NK-92 treated with Interleukin-12 subunit alpha and Interleukin-12 subunit beta, amount 100 ng/mL, for 24 hours (cell line): Measurements from ENCODE around the gene MGMT.

Experiments
- DNase-seq: peaks from one replicate; lab custom pipeline; 2025; lab: John Stamatoyannopoulos, UW

The MGMT gene

DNA sequence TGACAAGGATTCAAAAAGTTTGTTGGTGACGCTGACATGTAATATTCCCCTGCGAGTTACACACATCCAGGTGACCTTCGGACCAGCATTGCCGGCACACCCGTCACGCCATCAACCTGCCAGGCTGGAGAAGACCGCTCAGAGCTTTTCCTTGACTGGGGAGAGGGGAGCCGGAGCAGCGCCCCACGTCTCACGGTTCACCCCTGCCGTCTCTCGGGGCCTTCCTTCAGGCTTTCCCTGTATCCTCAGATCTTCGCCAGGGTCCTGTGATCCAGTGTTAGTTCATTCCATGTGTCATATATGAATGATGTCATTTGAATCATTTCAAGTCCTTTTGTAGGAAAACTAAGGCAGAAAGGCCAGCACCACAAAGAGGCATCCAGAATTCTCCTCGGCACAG lies 127.8 kb downstream of the MGMT start:
- DNase-seq: no peak

DNA sequence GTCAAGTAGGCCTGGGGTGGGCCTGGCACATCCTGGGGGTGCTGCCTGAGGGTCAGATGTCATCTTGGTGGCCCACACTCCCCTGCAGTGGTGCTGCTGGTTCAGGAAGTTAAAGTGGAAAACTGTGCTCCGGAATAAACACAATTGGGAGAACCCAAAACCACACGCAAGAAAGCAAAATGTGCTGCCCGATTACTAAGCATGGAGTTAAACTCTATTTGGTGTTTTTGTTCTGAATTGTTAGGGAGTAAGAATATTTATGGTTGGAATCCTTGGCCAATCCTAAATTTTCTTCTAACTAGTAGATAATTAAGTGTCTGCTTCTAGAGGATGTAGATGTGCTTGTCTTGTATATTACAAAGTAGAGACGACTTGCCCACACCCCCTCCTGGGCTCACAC lies 131.4 kb downstream of the MGMT start:
- DNase-seq: no peak

DNA sequence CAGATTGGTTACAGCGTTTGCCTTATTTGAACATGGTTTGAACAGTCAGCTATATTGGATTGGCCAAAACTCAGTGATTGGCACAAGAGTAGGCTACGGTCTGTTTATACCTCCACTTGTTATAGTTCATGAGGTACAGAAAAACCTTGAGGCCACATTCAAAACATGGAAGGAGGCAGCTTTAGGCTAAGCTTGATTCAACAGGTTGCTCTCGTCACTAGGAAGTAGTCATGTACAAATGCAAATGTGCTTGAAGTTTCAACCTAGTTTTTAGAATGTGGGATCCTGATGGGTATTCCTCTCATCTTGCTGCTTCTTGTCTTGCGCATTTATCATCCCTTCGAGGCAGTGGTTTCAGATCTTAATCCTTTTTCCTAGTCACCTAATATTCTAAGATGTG lies 132.1 kb downstream of the MGMT start:
- DNase-seq: no peak

DNA sequence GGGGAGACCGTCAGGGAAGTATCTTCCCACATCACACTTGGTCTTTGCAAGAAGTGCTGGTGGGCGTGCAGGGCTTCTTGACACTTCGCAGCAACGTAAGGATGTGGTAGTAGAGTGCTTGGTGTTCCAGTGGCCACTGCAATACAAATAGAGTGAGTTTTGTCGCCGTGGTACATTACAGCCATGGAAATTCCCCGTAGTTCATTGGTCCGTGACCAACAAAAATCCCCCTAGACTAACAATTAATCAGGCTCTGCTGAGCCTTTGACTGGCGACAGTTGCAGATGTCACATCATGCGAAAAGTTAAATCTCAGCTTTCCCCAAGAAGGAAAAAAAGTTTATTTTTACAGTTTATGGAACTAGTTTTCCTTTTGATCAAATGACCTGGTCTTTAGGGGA lies 134.7 kb downstream of the MGMT start:
- no peak for DNase-seq

DNA sequence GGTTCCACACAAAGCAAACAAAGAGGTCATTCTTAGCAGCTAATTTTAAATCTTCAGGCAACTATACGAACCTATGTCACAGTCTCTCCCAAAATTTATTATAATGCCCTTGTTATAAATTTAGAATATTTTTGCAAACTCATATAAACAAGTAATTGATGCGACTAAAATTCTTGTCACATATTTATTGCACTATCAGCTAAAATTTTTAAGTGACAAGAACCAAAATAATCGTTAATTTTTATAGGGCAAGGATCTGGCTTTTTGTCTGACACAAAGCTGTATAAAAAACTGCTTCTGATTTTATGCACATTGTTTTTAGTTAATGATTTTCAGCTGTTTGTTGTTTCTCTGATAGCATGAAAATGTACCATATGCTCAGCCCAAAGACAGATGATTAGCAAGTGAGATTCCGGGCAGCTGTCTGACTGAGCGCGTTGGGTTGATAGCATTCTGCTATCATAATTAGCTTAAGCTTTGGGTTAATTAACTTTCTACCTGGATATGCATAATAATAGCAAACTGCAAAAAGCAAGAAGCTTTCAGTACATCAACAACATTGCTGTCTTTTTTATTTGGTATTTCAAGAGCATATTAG lies 136.0 kb downstream of the MGMT start:
- no peak for DNase-seq

DNA sequence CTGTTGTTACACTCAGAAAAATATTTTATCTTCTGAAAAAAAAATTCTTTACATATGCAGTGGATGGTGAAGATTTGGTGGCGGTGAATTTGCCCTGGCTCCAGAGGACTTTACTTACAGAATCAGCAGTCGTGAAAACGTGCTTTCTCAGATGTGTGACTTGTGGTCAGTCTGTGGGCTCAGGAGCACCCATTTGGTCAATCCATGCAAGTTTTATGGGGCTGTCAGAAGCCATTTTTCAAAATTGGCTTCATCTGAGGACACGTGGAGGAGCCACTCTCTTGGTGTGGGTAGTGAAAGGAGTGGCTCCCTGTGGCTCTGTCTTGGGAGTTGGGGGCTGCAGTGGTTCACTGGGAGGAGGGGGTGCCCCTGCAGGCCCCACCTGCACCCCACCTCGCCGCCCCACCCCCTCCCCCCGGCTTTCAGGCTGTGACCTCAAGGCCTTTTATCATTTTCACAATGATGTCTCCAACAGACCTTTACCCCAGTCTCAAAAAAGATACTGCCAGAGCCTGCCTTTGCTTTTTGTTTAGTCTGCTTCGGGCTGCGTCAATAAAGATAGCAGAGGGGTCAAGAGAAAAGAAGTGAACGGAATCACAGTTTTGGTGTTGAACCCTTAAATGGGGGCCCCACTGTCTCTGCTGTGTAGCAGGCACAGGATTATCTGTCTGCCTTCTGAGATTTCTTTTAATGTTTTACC lies 137.4 kb downstream of the MGMT start:
- DNase-seq: no peak

DNA sequence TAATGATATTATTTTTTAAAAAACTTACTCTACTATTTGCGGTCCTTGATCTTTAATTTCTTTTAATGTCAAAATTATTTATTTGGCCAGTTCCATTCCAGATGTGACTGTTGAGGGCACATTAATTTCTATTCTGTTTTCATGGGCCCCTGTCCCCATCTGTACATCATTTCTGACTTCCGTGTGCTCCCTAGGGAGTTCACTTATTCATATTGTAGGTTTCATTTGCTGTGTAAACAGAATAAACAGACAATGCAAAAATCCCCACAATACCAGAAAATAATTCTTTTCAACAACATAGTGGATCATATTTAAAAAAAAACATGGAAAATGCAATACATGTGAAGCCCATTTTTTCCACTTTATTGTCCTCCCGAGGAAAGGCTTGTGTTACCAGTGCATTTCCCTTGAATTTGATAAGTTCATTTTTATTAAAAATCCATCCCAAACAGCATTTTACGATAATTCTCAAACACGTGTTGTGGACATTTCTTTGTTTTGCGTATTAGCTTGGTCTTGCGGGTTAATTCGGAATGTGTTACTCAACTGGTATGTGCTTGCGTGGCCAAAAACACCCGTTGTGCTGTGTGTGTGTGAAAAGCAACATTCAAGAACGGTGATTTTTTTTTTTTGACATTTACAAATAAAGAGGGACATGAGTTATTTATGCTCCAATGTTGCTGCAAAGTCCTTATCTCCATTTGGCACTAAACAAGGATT lies 138.4 kb downstream of the MGMT start:
- no peak for DNase-seq

DNA sequence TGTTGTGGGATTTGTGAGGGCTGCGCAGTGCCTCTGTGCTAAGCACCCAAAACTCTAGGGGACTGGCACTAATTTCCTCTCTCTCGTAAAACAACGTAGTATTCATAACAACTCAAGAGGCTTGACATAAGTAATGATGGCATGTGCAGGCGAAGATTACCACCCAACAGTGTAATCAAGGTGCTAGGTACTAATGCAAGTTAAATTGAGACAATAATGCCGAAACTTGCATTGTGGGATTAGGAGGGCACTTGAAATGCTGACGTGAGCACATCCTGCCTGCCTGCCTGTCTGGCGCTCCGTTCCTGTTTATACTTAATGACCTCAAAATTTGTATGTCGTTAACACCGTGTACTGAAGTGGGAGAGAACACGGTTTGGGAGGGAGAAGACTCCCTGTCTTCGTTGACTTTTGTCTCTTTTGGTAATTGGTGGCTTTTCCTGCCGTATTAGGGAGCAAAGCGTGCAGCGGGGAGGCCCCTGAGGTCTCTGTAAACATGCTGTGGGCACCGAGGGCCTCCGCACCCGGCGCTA lies 139.0 kb downstream of the MGMT start:
- no peak for DNase-seq

DNA sequence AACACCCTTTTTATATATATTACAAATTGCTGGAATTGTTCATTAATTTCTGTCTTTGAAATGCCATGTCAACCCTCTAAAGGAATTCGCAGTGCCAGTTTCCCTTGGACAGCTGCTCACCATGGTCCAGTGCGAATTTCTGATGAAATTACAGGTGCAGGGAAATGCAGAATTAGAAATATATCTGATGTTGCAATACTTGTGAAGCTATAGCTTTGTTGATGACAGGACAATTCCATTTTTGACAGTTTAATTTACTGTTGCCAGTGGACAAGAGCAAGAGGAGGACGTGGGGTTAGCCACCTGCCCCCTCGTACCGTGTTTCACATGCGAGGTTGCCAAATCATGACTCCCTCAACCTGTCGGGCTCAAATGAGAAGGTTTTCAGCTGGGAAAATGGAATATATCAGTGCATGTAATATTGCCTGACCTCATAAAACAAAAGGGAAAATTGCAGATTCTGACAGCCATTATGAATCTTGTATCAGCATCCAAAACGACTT lies 140.6 kb downstream of the MGMT start:
- DNase-seq: no peak

DNA sequence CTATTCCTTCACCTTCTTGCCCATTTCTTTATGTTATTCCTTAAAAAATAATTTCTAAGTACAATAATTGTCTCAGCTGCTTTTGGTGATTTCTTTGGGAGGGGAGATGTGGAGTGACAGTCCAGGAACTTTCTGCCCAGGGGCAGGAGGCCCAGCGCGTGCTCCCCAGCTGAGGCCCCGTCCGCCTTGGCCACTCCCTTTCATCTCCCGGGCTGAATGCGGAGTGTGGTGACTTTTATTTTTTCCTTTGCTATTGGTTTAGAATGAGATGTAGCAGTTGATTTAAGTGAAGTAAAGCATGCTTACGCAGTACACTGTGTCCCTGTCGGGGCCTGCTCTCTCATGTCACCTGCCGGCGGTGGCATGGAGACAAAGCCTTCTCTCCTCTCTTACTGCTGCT lies 141.6 kb downstream of the MGMT start:
- DNase-seq: no peak

DNA sequence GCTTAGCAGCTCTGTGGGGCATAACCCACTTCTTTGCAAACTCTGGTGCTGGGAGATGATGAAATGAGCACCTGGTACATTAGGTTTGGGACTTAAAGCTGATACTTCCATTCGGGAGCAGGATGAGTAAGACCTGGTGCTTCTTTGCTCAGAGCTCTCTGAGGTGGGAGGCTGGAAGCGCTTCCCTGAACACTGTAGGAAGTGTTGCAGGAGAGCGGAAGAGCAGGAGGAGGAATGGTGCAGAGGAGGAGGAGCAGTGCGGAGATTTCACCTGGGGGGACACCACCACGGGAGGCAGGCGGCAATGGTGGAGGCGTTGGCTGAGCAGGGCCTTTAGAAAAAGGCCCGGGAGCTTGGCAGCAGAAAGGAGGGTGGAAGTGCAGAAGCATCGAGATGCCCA lies 142.5 kb downstream of the MGMT start:
- no peak for DNase-seq

DNA sequence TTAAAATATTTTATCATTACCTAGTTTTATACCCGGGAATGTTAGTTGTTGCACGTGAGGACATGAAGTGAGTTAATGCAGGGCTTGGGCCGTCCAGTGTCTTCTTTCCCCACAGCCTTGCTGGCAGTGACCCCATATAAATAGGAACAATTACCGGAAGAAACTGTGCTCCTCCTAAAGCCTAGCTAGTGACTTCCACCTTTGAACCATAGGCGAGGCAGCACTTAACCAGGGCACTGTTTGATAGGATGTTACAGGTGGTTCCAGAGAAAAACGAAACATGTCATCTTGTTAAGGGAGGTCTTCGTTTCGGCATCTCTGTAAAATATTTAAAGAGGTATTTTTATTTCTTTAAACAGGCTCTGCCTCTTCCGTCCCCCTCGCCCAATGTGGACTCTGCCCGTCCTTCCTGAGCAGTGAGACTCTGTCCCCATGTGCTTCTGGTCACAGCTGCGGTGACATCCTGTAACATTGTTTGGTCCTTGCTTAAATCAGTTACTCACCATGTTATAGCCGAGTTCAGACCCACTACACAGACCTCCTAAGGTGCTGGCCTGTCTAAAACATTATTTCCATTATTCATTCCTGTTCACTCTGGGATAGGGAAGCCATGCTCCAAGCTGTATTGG lies 145.6 kb downstream of the MGMT start:
- DNase-seq: no peak

DNA sequence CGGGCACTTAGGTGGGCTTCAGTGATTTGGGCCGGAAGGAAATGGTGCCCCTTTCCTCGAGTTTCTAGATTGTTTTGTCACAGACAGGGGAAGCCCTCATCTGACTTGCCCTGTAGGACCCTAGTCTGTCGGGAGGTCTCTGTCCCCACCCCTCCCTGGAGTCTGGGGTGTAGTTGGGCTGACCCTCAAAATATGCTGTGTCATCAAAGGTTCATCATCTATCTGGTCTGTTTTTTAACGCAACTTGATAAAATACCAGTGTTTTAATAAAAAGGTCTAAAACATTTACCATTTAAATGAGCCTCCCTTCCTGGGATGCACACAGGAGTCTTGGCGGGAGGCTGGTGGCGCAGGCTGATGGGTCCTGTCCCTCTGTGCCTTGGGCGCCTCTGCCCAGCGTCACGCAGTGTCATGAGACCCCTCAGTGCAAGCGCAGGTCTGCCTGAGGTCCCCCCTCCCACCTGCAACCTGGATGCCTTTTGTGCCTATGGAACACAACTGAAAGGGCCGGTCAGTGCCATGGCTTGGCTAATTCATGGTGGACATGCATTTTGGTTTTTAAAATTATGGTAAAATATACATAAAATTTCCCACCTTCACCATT lies 146.4 kb downstream of the MGMT start:
- DNase-seq: no peak

DNA sequence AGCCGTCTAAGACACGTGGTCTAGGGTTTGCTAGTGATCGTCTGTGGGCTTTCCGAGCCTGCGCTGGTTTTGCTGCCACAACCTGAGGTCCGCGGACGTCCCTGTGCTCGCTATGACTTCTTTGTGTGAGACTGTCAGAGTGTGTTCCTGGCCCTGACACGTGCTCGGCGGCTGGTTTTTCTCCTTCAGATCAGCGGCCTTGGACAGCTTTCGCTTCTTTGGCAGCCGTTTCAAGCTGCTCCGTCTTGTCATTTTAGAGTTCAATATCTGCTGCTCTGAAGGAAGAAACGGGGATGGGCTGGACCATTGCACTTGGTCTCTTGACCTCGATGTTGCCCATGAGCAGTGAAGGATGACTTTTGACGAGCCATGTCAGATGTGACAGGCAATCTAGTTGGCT lies 147.3 kb downstream of the MGMT start:
- no peak for DNase-seq

DNA sequence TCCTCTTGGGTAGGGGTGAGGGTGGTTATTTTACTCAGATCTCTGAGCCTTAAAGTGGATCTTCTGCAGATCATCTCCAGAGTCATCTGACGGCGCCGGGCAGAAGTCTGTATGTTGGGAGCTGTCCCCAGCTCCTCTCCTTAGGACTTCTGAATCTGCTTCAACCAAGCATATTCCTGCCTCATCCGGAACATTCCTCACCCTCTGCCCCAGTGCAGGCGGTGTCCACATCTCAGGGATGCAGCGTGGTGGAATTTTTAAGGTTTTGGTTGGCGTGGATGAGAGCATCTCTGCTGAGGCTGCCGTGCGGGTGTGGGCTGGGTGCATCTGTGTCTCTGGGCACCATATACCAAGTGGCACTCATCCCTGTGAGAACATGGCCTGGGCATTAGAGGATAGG lies 148.3 kb downstream of the MGMT start:
- no peak for DNase-seq

DNA sequence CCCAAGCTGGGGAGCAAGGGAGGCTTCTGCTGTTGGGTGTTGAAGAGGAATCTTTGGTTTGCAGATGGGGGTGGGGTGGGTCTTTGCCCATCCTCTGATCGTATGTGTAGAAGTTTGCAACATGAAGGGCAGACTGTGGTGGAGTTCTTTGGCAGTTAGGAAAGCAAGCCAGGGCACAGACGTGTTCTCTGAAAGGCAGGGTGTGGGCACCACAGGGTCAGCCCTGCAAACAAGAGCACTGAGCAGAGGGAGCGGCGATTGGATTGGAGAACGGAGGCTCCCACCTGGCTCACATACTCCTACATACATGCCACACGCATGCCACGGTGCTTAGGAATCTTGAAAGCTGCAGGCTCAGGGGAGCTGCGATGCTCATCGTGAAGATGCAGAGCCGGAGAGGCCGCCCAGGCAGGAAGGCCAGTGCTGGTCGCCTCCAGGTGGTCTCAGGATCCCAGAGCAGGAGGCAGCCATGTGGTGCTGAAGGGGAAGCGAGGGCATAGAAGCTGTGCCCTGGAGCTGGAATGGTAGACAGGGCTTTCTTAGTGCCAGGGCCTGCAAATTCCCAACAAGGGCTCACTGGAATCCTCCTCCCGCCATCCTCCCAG lies 149.0 kb downstream of the MGMT start:
- no peak for DNase-seq

DNA sequence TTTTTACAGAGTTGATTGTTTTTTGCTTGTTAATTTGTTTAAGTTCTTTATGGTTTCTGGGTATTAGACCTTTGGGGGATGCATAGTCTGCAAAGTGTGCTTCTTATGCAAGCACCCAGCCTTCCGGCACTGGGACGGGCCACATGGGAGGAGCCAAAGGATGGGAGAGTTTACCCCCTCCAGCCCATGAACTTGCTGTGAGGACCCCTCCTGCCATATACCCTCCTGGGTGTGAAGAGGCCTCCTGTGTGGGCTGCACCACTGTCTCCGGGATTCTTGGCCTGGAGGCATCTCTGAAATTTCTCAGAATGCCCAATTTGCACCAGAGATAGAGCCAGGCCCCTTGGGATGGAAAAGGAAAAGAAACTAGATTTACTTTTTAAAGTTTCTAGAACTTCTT lies 150.7 kb downstream of the MGMT start:
- no peak for DNase-seq

DNA sequence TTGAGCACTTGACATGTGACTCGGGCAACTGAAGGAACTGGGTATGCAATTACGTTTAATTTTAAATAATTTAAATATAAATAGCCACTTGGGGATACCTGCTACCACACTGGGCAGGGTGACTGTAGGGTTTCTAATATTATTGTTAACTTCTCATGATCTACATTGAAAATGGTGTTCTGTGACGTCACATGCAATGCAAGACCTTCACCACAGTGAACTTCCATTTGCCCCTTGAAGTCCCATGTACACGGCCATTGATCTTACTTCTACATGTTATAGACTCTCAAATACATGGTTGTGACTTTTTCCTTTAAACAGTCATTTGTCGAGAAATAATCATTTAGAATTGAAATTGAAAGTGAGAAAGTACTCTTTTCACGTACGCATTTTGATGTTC lies 154.0 kb downstream of the MGMT start:
- DNase-seq: no peak

DNA sequence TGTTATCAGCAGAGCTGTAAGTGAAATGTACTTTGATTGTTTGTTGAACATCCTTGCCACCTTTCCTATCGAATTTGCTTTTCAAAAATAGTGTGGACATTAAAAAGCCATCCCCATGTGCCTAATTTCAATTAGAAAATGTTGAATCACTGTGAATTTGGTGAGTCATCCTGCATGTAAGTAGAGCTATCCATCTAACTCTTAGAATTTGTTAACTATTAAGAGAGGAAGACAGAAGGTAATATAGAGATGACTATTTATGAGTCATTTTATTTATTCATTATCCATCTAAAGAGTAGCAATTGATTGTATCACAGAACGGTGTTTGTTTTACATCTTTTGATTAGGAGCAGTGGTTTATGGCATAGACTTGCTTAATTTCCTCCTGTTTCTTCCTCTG lies 154.7 kb downstream of the MGMT start:
- no peak for DNase-seq

DNA sequence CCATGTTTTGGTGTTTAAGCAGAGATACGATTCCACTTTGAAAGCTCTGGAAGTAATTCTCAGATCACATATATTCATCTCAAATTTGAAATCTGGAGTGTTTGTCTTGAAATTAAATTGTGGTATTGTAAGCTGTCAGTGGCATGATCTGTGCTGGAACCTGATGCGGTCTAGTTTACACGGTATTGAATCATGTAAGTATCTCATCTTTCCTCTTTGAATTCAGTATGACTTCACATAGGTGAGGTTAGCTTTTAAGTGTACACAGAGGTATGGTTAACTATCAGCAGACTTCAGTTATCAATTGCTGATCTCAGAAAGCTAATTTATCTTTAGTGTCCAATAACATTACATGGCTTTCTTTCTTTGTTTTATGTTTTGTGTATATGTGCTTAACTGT lies 155.2 kb downstream of the MGMT start:
- no peak for DNase-seq

DNA sequence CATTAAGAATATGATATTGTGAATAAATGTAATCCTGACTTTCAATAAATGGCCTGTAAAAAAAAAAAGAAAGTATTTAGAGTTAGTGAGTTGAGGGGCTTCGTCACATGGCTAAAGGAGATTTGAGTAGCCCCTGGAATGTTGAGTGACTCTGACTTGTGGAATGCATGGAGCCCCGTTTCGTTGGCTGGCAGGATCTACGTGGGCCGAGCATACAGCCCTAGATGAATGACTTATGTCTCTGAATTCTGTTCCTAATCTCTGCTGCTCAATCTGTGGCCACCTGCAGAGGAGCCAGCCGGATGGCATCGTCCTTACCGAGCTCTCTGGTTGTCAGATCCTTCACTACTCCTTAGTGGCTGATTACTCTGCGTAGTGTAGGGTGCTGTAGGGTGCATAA lies 155.7 kb downstream of the MGMT start:
- no peak for DNase-seq

DNA sequence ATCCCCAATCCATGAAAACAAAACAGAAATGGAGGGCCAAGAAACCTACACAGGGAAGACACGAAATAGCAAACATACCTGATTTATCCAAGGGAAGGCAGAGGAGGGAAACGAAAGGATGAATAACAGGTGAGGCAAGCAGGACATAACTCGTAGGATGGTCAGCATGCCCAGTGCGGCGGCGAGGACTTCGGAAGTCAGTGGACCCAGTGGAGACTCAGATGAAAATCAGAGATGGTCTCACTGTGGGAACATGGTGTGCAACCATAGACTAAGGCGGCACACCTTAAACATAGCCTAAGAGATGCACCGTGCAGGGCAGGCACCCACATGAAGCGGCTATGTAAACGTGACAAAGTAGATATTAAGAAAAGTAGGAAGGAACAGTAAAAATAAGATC lies 157.5 kb downstream of the MGMT start:
- DNase-seq: no peak
